ENCODE data around the gene PCID2.

Gene PCID2

GRCh38 chr13:113151745-113152690, 56.5 kb downstream of the PCID2 start:
- TF ChIP-seq, protein P1, sequence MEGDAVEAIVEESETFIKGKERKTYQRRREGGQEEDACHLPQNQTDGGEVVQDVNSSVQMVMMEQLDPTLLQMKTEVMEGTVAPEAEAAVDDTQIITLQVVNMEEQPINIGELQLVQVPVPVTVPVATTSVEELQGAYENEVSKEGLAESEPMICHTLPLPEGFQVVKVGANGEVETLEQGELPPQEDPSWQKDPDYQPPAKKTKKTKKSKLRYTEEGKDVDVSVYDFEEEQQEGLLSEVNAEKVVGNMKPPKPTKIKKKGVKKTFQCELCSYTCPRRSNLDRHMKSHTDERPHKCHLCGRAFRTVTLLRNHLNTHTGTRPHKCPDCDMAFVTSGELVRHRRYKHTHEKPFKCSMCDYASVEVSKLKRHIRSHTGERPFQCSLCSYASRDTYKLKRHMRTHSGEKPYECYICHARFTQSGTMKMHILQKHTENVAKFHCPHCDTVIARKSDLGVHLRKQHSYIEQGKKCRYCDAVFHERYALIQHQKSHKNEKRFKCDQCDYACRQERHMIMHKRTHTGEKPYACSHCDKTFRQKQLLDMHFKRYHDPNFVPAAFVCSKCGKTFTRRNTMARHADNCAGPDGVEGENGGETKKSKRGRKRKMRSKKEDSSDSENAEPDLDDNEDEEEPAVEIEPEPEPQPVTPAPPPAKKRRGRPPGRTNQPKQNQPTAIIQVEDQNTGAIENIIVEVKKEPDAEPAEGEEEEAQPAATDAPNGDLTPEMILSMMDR (IDR thresholded peaks at IDR 0.05; ENCODE audit: extremely low read depth, insufficient read depth, missing control alignments) = no peak
- in situ Hi-C loops (cut with MboI; ENCODE audit: low pct_unique_long_range_greater_than_20kb, low sequenced_read_pairs, unreplicated experiment) = no loop called here
- DNase-seq (ENCODE audit: low spot score) = peak; percentile 63

DNA sequence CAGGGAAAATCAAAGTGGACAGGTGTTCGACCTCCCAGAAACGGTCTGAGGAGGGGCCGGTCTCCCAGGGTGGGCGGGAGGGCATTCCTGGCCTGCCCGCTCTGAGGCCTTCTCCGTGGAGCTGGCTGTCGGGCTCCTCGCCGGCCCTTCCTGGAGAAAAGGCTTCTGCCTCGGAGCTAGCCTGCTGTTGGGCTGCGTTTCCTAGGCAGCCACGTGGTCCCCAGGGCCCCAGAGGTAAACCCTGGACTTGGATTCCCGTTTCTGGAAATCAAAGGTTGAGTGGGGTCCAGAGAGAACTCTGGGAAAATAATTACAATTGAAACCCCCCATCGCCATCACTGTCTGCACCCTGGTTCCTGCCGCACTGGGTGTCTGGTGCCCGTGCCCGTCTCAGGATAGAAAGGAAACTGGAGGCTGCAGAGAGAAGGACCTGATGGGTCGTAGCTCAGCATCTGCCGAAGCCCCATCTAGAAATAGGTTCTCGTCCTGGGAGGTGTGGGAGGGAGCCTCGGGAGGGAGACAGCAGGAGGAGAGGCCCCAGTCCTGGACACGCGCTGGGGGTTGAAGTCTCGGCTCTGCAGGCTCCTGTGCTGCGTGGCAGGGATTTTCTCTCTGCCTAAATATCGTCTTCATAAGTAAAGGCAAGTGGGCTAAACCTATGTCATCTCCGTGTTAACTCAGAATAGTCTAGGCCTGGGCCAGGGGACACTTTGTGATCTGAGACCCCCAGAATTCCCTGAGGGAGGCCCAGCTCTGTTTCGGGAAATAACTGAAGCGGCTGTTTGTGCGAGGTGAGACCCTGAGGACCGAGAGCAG, 57.7 kb downstream of the PCID2 start:
- DNase-seq (ENCODE audit: low spot score) = no peak
- TF ChIP-seq, protein P1 (IDR thresholded peaks at IDR 0.05; ENCODE audit: extremely low read depth, insufficient read depth, missing control alignments) = no peak
- in situ Hi-C loops (cut with MboI; ENCODE audit: low pct_unique_long_range_greater_than_20kb, low sequenced_read_pairs, unreplicated experiment) = no loop called here

DNA sequence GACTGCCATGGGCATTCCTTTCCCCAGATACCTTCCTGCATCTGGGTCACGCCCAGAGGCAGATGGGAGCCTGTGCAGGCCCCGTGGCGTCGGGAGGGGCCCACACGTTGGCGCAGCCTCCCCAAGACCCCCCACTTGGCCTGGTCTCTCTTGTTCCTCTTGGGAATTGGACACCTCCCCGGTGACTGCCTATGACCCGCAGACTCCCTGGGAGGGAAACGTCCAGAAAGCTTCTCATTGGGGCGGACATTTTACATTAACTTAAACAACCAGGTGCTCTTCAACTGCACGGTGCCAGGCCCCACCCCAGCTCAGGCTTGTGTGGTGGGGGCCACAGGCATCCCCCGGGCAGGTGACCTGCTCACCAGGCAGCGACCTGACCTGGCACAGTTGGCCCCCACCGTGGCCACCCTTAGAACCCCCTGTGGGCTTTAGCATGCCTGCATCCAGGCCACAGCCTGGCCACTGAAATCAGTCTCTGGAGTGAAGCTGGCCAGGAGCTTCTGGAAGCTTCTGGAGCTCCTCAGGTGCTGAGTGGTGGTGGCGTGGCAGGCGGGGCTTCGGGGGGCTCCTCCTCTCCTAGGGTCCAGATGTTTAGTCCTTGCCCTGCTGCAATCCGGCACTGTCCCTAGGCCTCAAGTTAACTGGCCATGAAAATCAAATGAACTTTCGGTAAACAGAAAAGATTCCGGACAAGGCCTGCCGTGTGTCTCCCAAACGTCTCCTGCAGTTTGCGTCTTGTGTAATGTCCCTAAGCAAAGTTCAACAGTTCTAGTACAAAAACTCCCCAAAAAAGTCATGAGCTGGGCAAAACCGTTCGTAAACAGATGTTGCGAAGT, 58.5 kb downstream of the PCID2 start:
- TF ChIP-seq, protein P1 (IDR thresholded peaks at IDR 0.05; ENCODE audit: extremely low read depth, insufficient read depth, missing control alignments) = no peak
- in situ Hi-C loops (cut with MboI; ENCODE audit: low pct_unique_long_range_greater_than_20kb, low sequenced_read_pairs, unreplicated experiment) = no loop called here
- DNase-seq (ENCODE audit: low spot score) = no peak

- in situ Hi-C loops (cut with MboI; ENCODE audit: low pct_unique_long_range_greater_than_20kb, low sequenced_read_pairs, unreplicated experiment) = no loop called here
- TF ChIP-seq, protein P1 (IDR thresholded peaks at IDR 0.05; ENCODE audit: extremely low read depth, insufficient read depth, missing control alignments) = no peak
- no peak for DNase-seq (ENCODE audit: low spot score)
Measured at GRCh38 chr13:113148940-113149503, 59.4 kb downstream of the PCID2 start.

DNA sequence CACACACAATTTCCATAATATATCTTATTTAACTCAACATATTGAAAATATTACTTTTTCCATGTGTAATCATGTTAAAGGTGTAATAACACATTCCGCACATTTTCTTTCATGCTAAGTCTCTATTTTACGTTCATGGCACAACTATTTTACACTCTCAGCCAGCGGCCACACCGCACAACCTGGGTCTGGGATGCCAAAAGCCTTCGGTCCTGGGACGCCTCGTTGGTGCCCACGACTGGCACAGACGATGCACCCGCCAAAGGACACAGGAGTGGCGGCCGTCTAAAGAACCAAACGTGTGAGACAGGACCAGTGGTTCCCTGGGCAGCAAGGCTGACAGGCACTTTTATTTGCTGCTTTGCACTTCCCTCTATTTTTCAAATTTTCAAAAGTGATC, 60.1 kb downstream of the PCID2 start:
- TF ChIP-seq, protein P1 (IDR thresholded peaks at IDR 0.05; ENCODE audit: extremely low read depth, insufficient read depth, missing control alignments) = no peak
- in situ Hi-C loops (cut with MboI; ENCODE audit: low pct_unique_long_range_greater_than_20kb, low sequenced_read_pairs, unreplicated experiment) = no loop called here

More for the DNA sequence above, 60.1 kb downstream of the PCID2 start:
- DNase-seq (ENCODE audit: low spot score) = no peak
